H9 (cell line): ENCODE results near the gene ZSWIM3. TPM values are rescaled to one million over a fixed set of nuclear protein-coding genes. Genes with fewer than 3 reads are reported as not detected.

ENCODE experiments used
- DNase-seq: peaks from one replicate; pipeline ENCODE4 v3.0.0-alpha.2; 2017
- H2AFZ ChIP-seq: one replicate; pipeline ENCODE4 v1.6.1; 2013; ENCODE audit warnings: mild to moderate bottlenecking, low read length, control low read depth, moderate library complexity
- H2AK5ac ChIP-seq: 2 replicates; pipeline ENCODE4 v1.6.1; 2013; ENCODE audit warnings: low read length, control low read depth, mixed read lengths; ENCODE audit not compliant: insufficient read length
- H2BK120ac ChIP-seq: one replicate; pipeline ENCODE4 v1.6.1; 2013; ENCODE audit warnings: low read depth, mild to moderate bottlenecking, low read length, control low read depth, inconsistent platforms; ENCODE audit not compliant: poor library complexity, severe bottlenecking
- H2BK12ac ChIP-seq: 2 replicates; pipeline ENCODE4 v1.6.1; 2013; ENCODE audit warnings: low read length, control low read depth, mixed read lengths, low read depth; ENCODE audit not compliant: insufficient read length
- H2BK15ac ChIP-seq: 2 replicates; pipeline ENCODE4 v1.6.1; 2013; ENCODE audit warnings: low read depth, low read length, control low read depth
- H2BK20ac ChIP-seq: one replicate; pipeline ENCODE4 v1.6.1; 2013; ENCODE audit warnings: low read depth, mild to moderate bottlenecking, low read length, control low read depth, inconsistent platforms; ENCODE audit not compliant: poor library complexity, severe bottlenecking
- H2BK5ac ChIP-seq: 2 replicates; pipeline ENCODE4 v1.6.1; 2013; ENCODE audit warnings: low read length, control low read depth, mixed read lengths; ENCODE audit not compliant: insufficient read length
- H3K14ac ChIP-seq: 2 replicates; pipeline ENCODE4 v1.6.1; 2013; ENCODE audit warnings: low read length, control low read depth; ENCODE audit not compliant: insufficient read depth
- H3K18ac ChIP-seq: 2 replicates; pipeline ENCODE4 v1.6.1; 2013; ENCODE audit warnings: low read depth, mild to moderate bottlenecking, mixed read lengths, low read length, control low read depth; ENCODE audit not compliant: insufficient read length
- H3K23ac ChIP-seq: 2 replicates; pipeline ENCODE4 v1.6.1; 2013; ENCODE audit warnings: low read length, control low read depth, mixed read lengths, low read depth; ENCODE audit not compliant: insufficient read length
- H3K23me2 ChIP-seq: 2 replicates; pipeline ENCODE4 v1.6.1; 2013; ENCODE audit warnings: low read depth, mild to moderate bottlenecking, mixed read lengths, low read length, control low read depth; ENCODE audit not compliant: insufficient read length, poor library complexity, severe bottlenecking
- H3K27ac ChIP-seq: 2 replicates; pipeline ENCODE4 v1.5.1; 2013; ENCODE audit warnings: low read length, control low read depth, mixed read lengths, low read depth; ENCODE audit not compliant: insufficient read length
- H3K27me3 ChIP-seq: 2 replicates; pipeline ENCODE4 v1.6.1; 2013; ENCODE audit warnings: low read length, control low read depth, inconsistent platforms; ENCODE audit not compliant: insufficient read depth
- H3K4ac ChIP-seq: 2 replicates; pipeline ENCODE4 v1.6.1; 2013; ENCODE audit warnings: low read depth, mild to moderate bottlenecking, control low read depth, inconsistent platforms, low read length, moderate library complexity
- H3K4me1 ChIP-seq: 2 replicates; pipeline ENCODE4 v1.6.1; 2013; ENCODE audit warnings: low read length, control low read depth, inconsistent platforms; ENCODE audit not compliant: insufficient read depth
- H3K4me2 ChIP-seq: 2 replicates; pipeline ENCODE4 v1.6.1; 2013; ENCODE audit warnings: low read length, control low read depth, mixed read lengths; ENCODE audit not compliant: insufficient read length, insufficient read depth
- H3K56ac ChIP-seq: 2 replicates; pipeline ENCODE4 v1.6.1; 2013; ENCODE audit warnings: low read depth, mild to moderate bottlenecking, mixed read lengths, low read length, control low read depth; ENCODE audit not compliant: insufficient read length
- H3K79me1 ChIP-seq: 2 replicates; pipeline ENCODE4 v1.6.1; 2013; ENCODE audit warnings: low read depth, mild to moderate bottlenecking, moderate library complexity, low read length, control low read depth, inconsistent platforms; ENCODE audit not compliant: insufficient read depth, poor library complexity, severe bottlenecking
- H3K79me2 ChIP-seq: 2 replicates; pipeline ENCODE4 v1.6.1; 2013; ENCODE audit warnings: low read length, control low read depth, inconsistent platforms; ENCODE audit not compliant: insufficient read depth
- H3K9ac ChIP-seq: 2 replicates; pipeline ENCODE4 v1.6.1; 2013; ENCODE audit warnings: low read length, control low read depth, mixed read lengths; ENCODE audit not compliant: insufficient read length; ENCODE audit errors: extremely low read depth
- H3K9me3 ChIP-seq: one replicate; pipeline ENCODE4 v1.6.1; 2013; ENCODE audit warnings: low read depth, low read length, inconsistent platforms; ENCODE audit not compliant: control insufficient read depth
- H3T11ph ChIP-seq: one replicate; pipeline ENCODE4 v1.6.1; 2013; ENCODE audit warnings: mild to moderate bottlenecking, low read length, control low read depth, inconsistent platforms
- H4K20me1 ChIP-seq: one replicate; pipeline ENCODE4 v1.6.1; 2013; ENCODE audit not compliant: control insufficient read depth, insufficient read length, insufficient read depth
- H4K5ac ChIP-seq: 2 replicates; pipeline ENCODE4 v1.6.1; 2013; ENCODE audit warnings: low read depth, mild to moderate bottlenecking, mixed read lengths, low read length, control low read depth; ENCODE audit not compliant: insufficient read length
- H4K8ac ChIP-seq: replicated peaks from 2 replicates; pipeline ENCODE4 v1.6.1; 2013; ENCODE audit warnings: low read length, control low read depth, mixed read lengths, low read depth; ENCODE audit not compliant: insufficient read length
- H4K91ac ChIP-seq: 2 replicates; pipeline ENCODE4 v1.6.1; 2013; ENCODE audit warnings: low read depth, mild to moderate bottlenecking, moderate library complexity, mixed read lengths, low read length, control low read depth; ENCODE audit not compliant: insufficient read length
- H3K27ac Mint-ChIP-seq, 3 experiments: 2 replicates in 2 of 3; 3 replicates in 1 of 3; pipeline ENCODE4 v1.8.0; 2020 to 2021; ENCODE audit warnings: mixed read lengths in 3 of 3, mild to moderate bottlenecking in 1 of 3, moderate library complexity in 1 of 3
- H3K27me3 Mint-ChIP-seq: 2 replicates; pipeline ENCODE4 v1.8.0; 2021; ENCODE audit warnings: low read depth, mild to moderate bottlenecking, moderate library complexity, mixed read lengths
- H3K36me3 Mint-ChIP-seq, 3 experiments: 2 replicates in 2 of 3; 3 replicates in 1 of 3; pipeline ENCODE4 v1.8.0; 2020 to 2021; ENCODE audit warnings: low read depth in 3 of 3, mixed read lengths in 3 of 3; ENCODE audit not compliant: insufficient read depth in 1 of 3
- H3K4me1 Mint-ChIP-seq, 2 experiments: 2 replicates each; pipeline ENCODE4 v1.8.0; 2020; ENCODE audit warnings: mixed read lengths in 2 of 2
- H3K4me3 Mint-ChIP-seq, 2 experiments: 2 replicates in 1 of 2; 3 replicates in 1 of 2; pipeline ENCODE4 v1.8.0; 2020 to 2021; ENCODE audit warnings: mild to moderate bottlenecking in 2 of 2, mixed read lengths in 2 of 2, moderate library complexity in 1 of 2
- H3K9me3 Mint-ChIP-seq, 2 experiments: 2 replicates in 1 of 2; 3 replicates in 1 of 2; pipeline ENCODE4 v1.8.0; 2020; ENCODE audit warnings: mild to moderate bottlenecking in 2 of 2, mixed read lengths in 2 of 2, moderate library complexity in 1 of 2
- CTCF ChIP-seq: fragments of 200-600 bp; sonication (generic); conservative IDR thresholded peaks from 3 replicates; pipeline ENCODE4 v1.8.0; 2021; ENCODE audit warnings: antibody characterized with exemption, mild to moderate bottlenecking
- WGBS: extraction: QIAGEN DNeasy Blood & Tissue Kit; methylation state at CpG from one replicate; pipeline ENCODE4 v1.1.7; 2013; ENCODE audit warnings: missing lambda C conversion rate, low lambda C conversion rate, mixed read lengths; ENCODE audit not compliant: insufficient read length; ENCODE audit errors: extremely low coverage; 5-methylcytosine and 5-hydroxymethylcytosine counted together
- total RNA-seq: library from RNA; stranded (reverse); gene quantifications from 2 replicates; pipeline ENCODE4 v1.2.1, GENCODE V29; 2021

The ZSWIM3 gene
- total RNA-seq, 1 experiment from 2014 or later = 8.0 TPM

GRCh38 chr20:45886590-45887345 is 29.4 kb downstream of the ZSWIM3 start:
- Histone ChIP-seq H3K9me3 (no peaks in the 10 kb centered on the region), H2BK120ac (no peak overlapping the region), H3K4me2 (no peak overlapping the region), H3K4ac (no peak overlapping the region), H2BK12ac (no peak overlapping the region), H3K23me2 (peaks cover 12% of the 10 kb centered on the region), H3K14ac (no peak overlapping the region), H2BK15ac (no peak overlapping the region), H3K79me2 (no peaks in the 10 kb centered on the region), H4K91ac (no peak overlapping the region), H3K27ac (no peak overlapping the region), H3K4me1 (no peaks in the 10 kb centered on the region), H2AFZ (no peak overlapping the region), H3K9ac (no peak overlapping the region), H3K23ac (no peak overlapping the region), H2AK5ac (no peak overlapping the region), H3K27me3 (no peaks in the 10 kb centered on the region), H3T11ph (no peak overlapping the region), H2BK20ac (no peak overlapping the region), H4K5ac (no peak overlapping the region), H2BK5ac (no peak overlapping the region), H4K8ac (no peak overlapping the region), H3K79me1 (no peaks in the 10 kb centered on the region), H3K56ac (no peak overlapping the region), H3K18ac (no peak overlapping the region), H4K20me1 (no peaks in the 10 kb centered on the region)
- Mint-ChIP-seq H3K4me1 (peaks cover 0 to 12% of the 10 kb centered on the region in 2 experiments; a peak in 3 of 4 replicates), H3K9me3 (no peaks in the 10 kb centered on the region; a peak in 1 of 5 replicates), H3K36me3 (peaks cover 19 to 35% (median 24%) of the 10 kb centered on the region in 3 experiments), H3K4me3 (no peak overlapping the region), H3K27ac (peak overlapping the region in 1 of 3 experiments; percentile 16; a peak in 1 of 7 replicates), H3K27me3 (no peaks in the 10 kb centered on the region)
- no peak for TF ChIP-seq CTCF
- no CpG with 5 or more reads among the region's 19 CpGs for WGBS
- DNase-seq = no peak
